ENCODE data around the gene PDE4A. TPM values are rescaled to one million over a fixed set of nuclear protein-coding genes. Genes with fewer than 3 reads are reported as not detected.
A peak's percentile ranks its signal among the peaks of the same experiment; 100 is the strongest.

The PDE4A gene
- total RNA-seq, 1 experiment from 2014 or later: 10.4 TPM

DNA sequence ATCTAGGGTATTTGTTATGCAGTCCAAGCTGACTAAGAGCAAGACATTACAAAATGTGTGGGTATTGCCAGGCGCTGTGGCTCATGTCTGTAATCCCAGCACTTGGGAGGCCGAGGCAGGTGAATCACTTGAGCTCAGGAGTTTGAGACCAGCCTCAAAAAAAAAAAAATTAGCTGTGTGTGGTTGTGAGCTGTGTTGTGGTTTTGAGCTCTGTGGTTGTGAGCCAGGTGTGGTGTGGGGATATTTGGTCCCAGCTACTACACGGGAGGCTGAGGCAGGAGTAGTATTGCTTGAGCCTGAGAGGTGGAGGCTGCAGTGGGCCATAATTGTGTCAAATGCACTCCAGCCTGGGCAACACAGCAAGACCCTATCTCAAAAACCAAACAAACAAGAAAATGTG lies 88.4 kb downstream of the PDE4A start:
- CTCF ChIA-PET: interaction anchor here (0.8 kb wide), 1 partner anchor 13 kb away, joined by 3 read pairs; no protein-coding TSS in a partner anchor
- H3K9me2 ChIP-seq (ENCODE audit: insufficient read depth): no peaks in the 10 kb centered on the region
- H3K79me2 ChIP-seq (ENCODE audit: low read depth): 0 out of 2 replicates have a peak, but pooled peaks cover under 1% of the 10 kb centered on the region
- peaks cover 49% of the 10 kb centered on the region; the same call in 1 of the 2 replicates for H3F3A ChIP-seq (ENCODE audit: insufficient read depth, low read depth)
- no peaks in the 10 kb centered on the region for H3K9me3 ChIP-seq (ENCODE audit: insufficient read depth, low read depth)
- peaks cover 18% of the 10 kb centered on the region; the same call in 1 of the 2 replicates for H3K4me1 ChIP-seq (replicated peaks; ENCODE audit: insufficient read depth)
- DNase-seq: no peak
- TF ChIP-seq, protein P1, sequence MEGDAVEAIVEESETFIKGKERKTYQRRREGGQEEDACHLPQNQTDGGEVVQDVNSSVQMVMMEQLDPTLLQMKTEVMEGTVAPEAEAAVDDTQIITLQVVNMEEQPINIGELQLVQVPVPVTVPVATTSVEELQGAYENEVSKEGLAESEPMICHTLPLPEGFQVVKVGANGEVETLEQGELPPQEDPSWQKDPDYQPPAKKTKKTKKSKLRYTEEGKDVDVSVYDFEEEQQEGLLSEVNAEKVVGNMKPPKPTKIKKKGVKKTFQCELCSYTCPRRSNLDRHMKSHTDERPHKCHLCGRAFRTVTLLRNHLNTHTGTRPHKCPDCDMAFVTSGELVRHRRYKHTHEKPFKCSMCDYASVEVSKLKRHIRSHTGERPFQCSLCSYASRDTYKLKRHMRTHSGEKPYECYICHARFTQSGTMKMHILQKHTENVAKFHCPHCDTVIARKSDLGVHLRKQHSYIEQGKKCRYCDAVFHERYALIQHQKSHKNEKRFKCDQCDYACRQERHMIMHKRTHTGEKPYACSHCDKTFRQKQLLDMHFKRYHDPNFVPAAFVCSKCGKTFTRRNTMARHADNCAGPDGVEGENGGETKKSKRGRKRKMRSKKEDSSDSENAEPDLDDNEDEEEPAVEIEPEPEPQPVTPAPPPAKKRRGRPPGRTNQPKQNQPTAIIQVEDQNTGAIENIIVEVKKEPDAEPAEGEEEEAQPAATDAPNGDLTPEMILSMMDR (conservative IDR thresholded peaks at IDR 0.05): no peak
- no peak for TF ChIP-seq EZH2 (IDR thresholded peaks at IDR 0.05; ENCODE audit: low read depth)
- no peaks in the 10 kb centered on the region for H3K36me3 ChIP-seq (ENCODE audit: low read depth)
- no TSS peak for BruUV-seq (replicated peaks)
- no peaks in the 10 kb centered on the region for H3K27me3 ChIP-seq (ENCODE audit: insufficient read depth, low read depth)
- H3K27ac ChIP-seq: no peak overlapping the region
- POLR2A ChIA-PET (ENCODE audit: unreplicated experiment): no interaction called here
- no peak overlapping the region for H3K4me3 ChIP-seq
- intact Hi-C loops (cut with micrococcal nuclease; ENCODE audit: unreplicated experiment): no loop called here
- no peak overlapping the region for H3K4me2 ChIP-seq
- H2AFZ ChIP-seq: no peak overlapping the region
- no peaks in the 10 kb centered on the region for H4K20me1 ChIP-seq (ENCODE audit: insufficient read depth)

DNA sequence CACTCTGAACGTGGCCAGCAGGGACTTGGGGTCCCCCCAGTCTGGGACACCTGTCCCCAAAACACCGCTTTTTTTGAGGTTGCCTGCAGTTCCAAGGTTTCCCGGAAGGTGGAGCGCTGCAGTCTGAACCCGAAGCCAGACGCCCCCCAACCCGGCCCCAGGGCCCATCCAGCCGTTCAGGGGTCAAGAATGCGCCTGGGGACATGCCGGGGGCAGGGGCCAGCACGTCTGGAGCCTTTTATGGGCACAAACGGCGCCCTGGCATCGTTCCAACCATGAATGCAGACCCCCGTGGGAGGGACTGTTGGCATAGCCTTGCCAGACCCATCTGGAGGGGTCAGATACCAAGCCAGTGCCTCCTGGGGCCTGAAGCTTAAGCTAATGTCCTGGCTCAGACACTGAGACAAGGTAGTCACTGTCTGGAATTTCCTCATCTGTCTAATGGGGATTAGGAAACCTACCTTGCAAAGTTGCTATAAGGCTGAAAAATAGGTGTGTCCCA lies 90.0 kb downstream of the PDE4A start:
- Histone ChIP-seq H2AFZ (no peak overlapping the region), H3K4me2 (peak overlapping the region; percentile 50), H3K27me3 (ENCODE audit: insufficient read depth, low read depth) (no peaks in the 10 kb centered on the region), H3K27ac (peak overlapping the region; percentile 24; the same call in 1 of the 2 replicates), H3K9me3 (ENCODE audit: insufficient read depth, low read depth) (no peaks in the 10 kb centered on the region), H4K20me1 (ENCODE audit: insufficient read depth) (no peaks in the 10 kb centered on the region), H3K79me2 (ENCODE audit: low read depth) (no peaks in the 10 kb centered on the region), H3K4me3 (no peak overlapping the region), H3K9me2 (ENCODE audit: insufficient read depth) (no peaks in the 10 kb centered on the region), H3F3A (ENCODE audit: insufficient read depth, low read depth) (peaks cover 35% of the 10 kb centered on the region; the same call in 1 of the 2 replicates), H3K36me3 (ENCODE audit: low read depth) (no peaks in the 10 kb centered on the region), H3K4me1 (replicated peaks; ENCODE audit: insufficient read depth) (peaks cover 18% of the 10 kb centered on the region; the same call in 1 of the 2 replicates)
- ChIA-PET POLR2A (ENCODE audit: unreplicated experiment) (interaction anchor here (0.6 kb wide), 1 partner anchor 56 kb away, joined by 4 read pairs; no protein-coding TSS in a partner anchor), CTCF (interaction anchor here (0.6 to 0.7 kb wide), 2 partner anchors 25 to 137 kb away, joined by 4 read pairs; no protein-coding TSS in a partner anchor)
- intact Hi-C loops (cut with micrococcal nuclease; ENCODE audit: unreplicated experiment): no loop called here
- BruUV-seq (replicated peaks): no TSS peak
- peak; percentile 29 to 75 for DNase-seq
- TF ChIP-seq, protein P1 (conservative IDR thresholded peaks at IDR 0.05): peak; percentile 95
- no peak for TF ChIP-seq EZH2 (IDR thresholded peaks at IDR 0.05; ENCODE audit: low read depth)

DNA sequence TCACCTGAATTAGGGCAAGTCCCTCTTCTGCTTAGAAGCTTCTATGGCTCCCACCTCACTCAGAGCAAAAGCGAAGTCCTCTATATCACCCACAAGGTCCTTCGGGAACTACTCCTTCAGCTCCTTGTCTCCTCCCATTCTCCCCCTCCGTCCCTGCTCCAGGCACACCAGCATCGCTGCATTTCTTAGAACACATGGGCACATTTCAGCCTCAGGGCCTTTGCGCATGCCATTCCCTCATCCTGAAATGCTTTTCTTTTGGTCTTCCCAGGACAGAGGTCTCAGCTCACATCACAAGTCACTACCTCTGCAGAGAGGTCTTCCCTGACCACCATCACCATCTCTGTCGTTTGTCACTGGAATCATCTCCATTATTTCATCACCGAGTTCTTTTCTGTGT lies 92.9 kb downstream of the PDE4A start:
- no peaks in the 10 kb centered on the region for H3K9me3 ChIP-seq (ENCODE audit: insufficient read depth, low read depth)
- H3K27ac ChIP-seq: no peak overlapping the region
- no peak for DNase-seq
- no peak for TF ChIP-seq EZH2 (IDR thresholded peaks at IDR 0.05; ENCODE audit: low read depth)
- TF ChIP-seq, protein P1 (conservative IDR thresholded peaks at IDR 0.05): no peak
- H3K4me3 ChIP-seq: no peak overlapping the region
- no peaks in the 10 kb centered on the region for H3K27me3 ChIP-seq (ENCODE audit: insufficient read depth, low read depth)
- no peaks in the 10 kb centered on the region for H3K79me2 ChIP-seq (ENCODE audit: low read depth)
- H3K9me2 ChIP-seq (ENCODE audit: insufficient read depth): no peaks in the 10 kb centered on the region
- H2AFZ ChIP-seq: no peak overlapping the region
- no peaks in the 10 kb centered on the region for H3K36me3 ChIP-seq (ENCODE audit: low read depth)
- POLR2A ChIA-PET (ENCODE audit: unreplicated experiment): no interaction called here
- peaks cover 33% of the 10 kb centered on the region; the same call in 1 of the 2 replicates for H3K4me1 ChIP-seq (replicated peaks; ENCODE audit: insufficient read depth)
- H4K20me1 ChIP-seq (ENCODE audit: insufficient read depth): no peaks in the 10 kb centered on the region
- BruUV-seq (replicated peaks): TSS peak; percentile 31
- CTCF ChIA-PET: interaction anchor here (0.5 kb wide), 1 partner anchor 46 kb away, joined by 5 read pairs; no protein-coding TSS in a partner anchor
- intact Hi-C loops (cut with micrococcal nuclease; ENCODE audit: unreplicated experiment): no loop called here
- no peak overlapping the region for H3K4me2 ChIP-seq
- peaks cover 33% of the 10 kb centered on the region; the same call in 1 of the 2 replicates for H3F3A ChIP-seq (ENCODE audit: insufficient read depth, low read depth)

Data from PC-9 (cell line).